OCI-LY1 (cell line): ENCODE results near the gene PPP1R14D.

Experiments
- H2AFZ ChIP-seq: fragments of 200-600 bp; sonication (generic), shearing (Covaris generic); 2 replicates; pipeline ENCODE4 v1.6.0; 2014; ENCODE audit warnings: antibody characterized with exemption, mild to moderate bottlenecking, low read length
- H3F3A ChIP-seq: fragments of 200-600 bp; sonication (generic), shearing (Covaris generic); 2 replicates; pipeline ENCODE4 v1.6.0; 2014; ENCODE audit warnings: mild to moderate bottlenecking, antibody characterized with exemption, low read length, moderate library complexity; ENCODE audit not compliant: insufficient read depth
- H3K27ac ChIP-seq: fragments of 200-600 bp; sonication (generic); 2 replicates; pipeline ENCODE4 v1.5.1; 2014; ENCODE audit warnings: low read length, mixed run types, mild to moderate bottlenecking, low read depth; ENCODE audit not compliant: poor library complexity, severe bottlenecking
- H3K27me3 ChIP-seq: fragments of 200-600 bp; sonication (generic); 2 replicates; pipeline ENCODE4 v1.6.0; 2014; ENCODE audit warnings: antibody characterized with exemption, mild to moderate bottlenecking, low read length, moderate library complexity; ENCODE audit not compliant: insufficient read depth
- H3K36me3 ChIP-seq: fragments of 200-600 bp; sonication (generic); 2 replicates; pipeline ENCODE4 v1.6.1; 2014; ENCODE audit warnings: mild to moderate bottlenecking, antibody characterized with exemption, low read length, moderate library complexity, mixed read lengths; ENCODE audit not compliant: insufficient read depth
- H3K4me1 ChIP-seq: fragments of 200-600 bp; sonication (generic); 2 replicates; pipeline ENCODE4 v1.5.1; 2014; ENCODE audit warnings: mild to moderate bottlenecking, low read length, moderate library complexity; ENCODE audit not compliant: insufficient read depth, severe bottlenecking
- H3K4me2 ChIP-seq: fragments of 200-600 bp; sonication (generic), shearing (Covaris generic); 2 replicates; pipeline ENCODE4 v1.6.1; 2014; ENCODE audit warnings: low read length
- H3K4me3 ChIP-seq: fragments of 200-600 bp; sonication (generic); 2 replicates; pipeline ENCODE4 v1.5.1; 2014; ENCODE audit warnings: low read length, low read depth, mild to moderate bottlenecking, mixed read lengths; ENCODE audit not compliant: poor library complexity, severe bottlenecking
- H3K79me2 ChIP-seq: fragments of 200-600 bp; shearing (Covaris generic); 2 replicates; pipeline ENCODE4 v1.6.1; 2016; ENCODE audit warnings: mixed run types, low read length, mixed read lengths; ENCODE audit not compliant: insufficient read depth
- H3K9ac ChIP-seq: fragments of 200-600 bp; sonication (generic), shearing (Covaris generic); 2 replicates; pipeline ENCODE4 v1.6.1; 2014; ENCODE audit warnings: mild to moderate bottlenecking, low read length, mixed read lengths
- H3K9me2 ChIP-seq: fragments of 200-600 bp; sonication (generic), shearing (Covaris generic); 2 replicates; pipeline ENCODE4 v1.6.1; 2014; ENCODE audit warnings: low read depth, mild to moderate bottlenecking, low read length, mixed read lengths
- H3K9me3 ChIP-seq: fragments of 200-600 bp; shearing (Covaris generic); 2 replicates; pipeline ENCODE4 v1.6.1; 2014; ENCODE audit warnings: low read length, mixed read lengths
- H4K20me1 ChIP-seq: fragments of 200-600 bp; sonication (generic), shearing (Covaris generic); 2 replicates; pipeline ENCODE4 v1.6.0; 2016; ENCODE audit warnings: mild to moderate bottlenecking, low read length; ENCODE audit not compliant: insufficient read depth
- EZH2 ChIP-seq: fragments of 200-600 bp; sonication (generic), shearing (Covaris generic); IDR thresholded peaks from 2 replicates; pipeline ENCODE4 v1.8.0; 2017; ENCODE audit warnings: borderline replicate concordance, mixed run types, mild to moderate bottlenecking, antibody characterized with exemption, low read length, moderate library complexity, mixed read lengths
- TF ChIP-seq, protein P1 (sequence below): fragments of 200-600 bp; sonication (generic), shearing (Covaris generic); IDR thresholded peaks from 2 replicates; pipeline ENCODE4 v1.5.1; 2017; ENCODE audit warnings: mild to moderate bottlenecking, antibody characterized with exemption, low read length, moderate library complexity, mixed read lengths

PPP1R14D gene

DNA sequence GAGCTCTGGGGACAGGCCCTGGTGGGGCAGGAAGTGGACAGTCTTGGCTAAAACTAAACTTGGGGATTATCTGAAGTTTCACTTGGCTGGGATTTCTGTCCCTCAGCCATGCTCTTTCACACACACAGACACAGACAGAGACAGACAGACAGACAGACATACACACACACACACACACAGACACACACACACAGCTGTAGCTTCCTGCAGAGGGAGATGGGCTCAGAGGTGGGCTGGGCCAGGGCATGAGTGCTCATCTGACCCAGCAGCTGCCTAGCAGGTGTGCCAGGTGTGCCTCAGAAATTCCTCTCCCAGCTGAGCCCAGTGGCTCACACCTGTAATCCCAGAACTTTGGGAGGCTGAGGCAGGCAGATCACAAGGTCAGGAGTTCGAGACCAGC is 42.2 kb upstream of the PPP1R14D start:
- H3K9ac ChIP-seq, result no peak overlapping the region
- H3K4me3 ChIP-seq, result no peak overlapping the region
- no peaks in the 10 kb centered on the region for H4K20me1 ChIP-seq

DNA sequence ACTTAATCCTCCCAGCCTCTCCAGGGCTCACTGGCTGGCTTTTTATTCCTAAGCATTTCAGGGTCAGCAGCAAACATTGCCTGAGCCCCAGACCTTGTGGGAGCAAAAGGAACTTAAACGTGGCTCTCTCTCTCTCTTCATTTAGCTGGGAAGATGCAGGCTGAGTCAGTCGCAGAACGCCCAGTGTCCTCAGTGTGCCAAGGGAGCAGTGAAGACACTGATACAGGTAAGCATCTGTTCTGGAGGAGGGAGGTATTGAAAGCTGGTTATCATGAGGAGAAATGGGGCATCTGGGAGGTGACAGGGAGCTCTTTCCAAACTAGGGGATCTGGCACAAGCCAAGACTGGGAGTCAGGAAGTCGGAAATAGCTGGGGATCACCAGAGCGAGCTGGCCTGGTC is 41.2 kb upstream of the PPP1R14D start:
- Histone ChIP-seq H3K9me3 (no peaks in the 10 kb centered on the region), H3K9me2 (no peaks in the 10 kb centered on the region), H3K9ac (no peak overlapping the region), H3K27me3 (peaks cover 3% of the 10 kb centered on the region; the same call in 1 of the 2 replicates), H3K36me3 (no peaks in the 10 kb centered on the region), H3K27ac (no peak overlapping the region), H2AFZ (no peak overlapping the region), H3K4me3 (no peak overlapping the region), H3K4me1 (peaks cover 28% of the 10 kb centered on the region), H3K4me2 (no peak overlapping the region), H4K20me1 (no peaks in the 10 kb centered on the region), H3K79me2 (no peaks in the 10 kb centered on the region), H3F3A (no peaks in the 10 kb centered on the region)
- TF ChIP-seq EZH2, result no peak
- TF ChIP-seq, protein P1, sequence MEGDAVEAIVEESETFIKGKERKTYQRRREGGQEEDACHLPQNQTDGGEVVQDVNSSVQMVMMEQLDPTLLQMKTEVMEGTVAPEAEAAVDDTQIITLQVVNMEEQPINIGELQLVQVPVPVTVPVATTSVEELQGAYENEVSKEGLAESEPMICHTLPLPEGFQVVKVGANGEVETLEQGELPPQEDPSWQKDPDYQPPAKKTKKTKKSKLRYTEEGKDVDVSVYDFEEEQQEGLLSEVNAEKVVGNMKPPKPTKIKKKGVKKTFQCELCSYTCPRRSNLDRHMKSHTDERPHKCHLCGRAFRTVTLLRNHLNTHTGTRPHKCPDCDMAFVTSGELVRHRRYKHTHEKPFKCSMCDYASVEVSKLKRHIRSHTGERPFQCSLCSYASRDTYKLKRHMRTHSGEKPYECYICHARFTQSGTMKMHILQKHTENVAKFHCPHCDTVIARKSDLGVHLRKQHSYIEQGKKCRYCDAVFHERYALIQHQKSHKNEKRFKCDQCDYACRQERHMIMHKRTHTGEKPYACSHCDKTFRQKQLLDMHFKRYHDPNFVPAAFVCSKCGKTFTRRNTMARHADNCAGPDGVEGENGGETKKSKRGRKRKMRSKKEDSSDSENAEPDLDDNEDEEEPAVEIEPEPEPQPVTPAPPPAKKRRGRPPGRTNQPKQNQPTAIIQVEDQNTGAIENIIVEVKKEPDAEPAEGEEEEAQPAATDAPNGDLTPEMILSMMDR, result no peak

More for the DNA sequence above, 42.2 kb upstream of the PPP1R14D start:
- Histone ChIP-seq H3K4me1 (peaks cover 28% of the 10 kb centered on the region), H3F3A (no peaks in the 10 kb centered on the region), H3K9me2 (no peaks in the 10 kb centered on the region), H3K36me3 (no peaks in the 10 kb centered on the region), H3K27me3 (no peaks in the 10 kb centered on the region), H3K4me2 (no peak overlapping the region), H3K27ac (no peak overlapping the region), H3K79me2 (no peaks in the 10 kb centered on the region), H2AFZ (no peak overlapping the region), H3K9me3 (no peaks in the 10 kb centered on the region)
- TF ChIP-seq, protein P1, result no peak
- no peak for TF ChIP-seq EZH2

DNA sequence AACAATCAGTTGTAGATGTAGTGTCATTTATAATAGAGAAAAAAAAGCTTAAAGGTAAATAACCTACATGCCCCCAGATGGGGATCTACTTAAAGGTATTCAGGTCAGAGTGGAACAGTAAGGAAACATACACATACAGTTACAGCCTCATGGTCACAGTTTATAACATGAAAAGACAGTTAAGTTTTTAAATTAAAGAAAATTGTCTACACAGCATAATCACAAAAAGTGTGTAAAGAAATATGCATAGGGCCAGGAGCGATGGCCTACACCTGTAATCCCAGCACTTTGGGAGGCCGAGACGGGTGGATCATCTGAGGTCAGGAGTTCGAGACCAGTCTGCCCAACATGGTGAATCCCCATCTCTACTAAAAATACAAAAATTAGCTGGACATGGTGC is 38.7 kb upstream of the PPP1R14D start:
- Histone ChIP-seq H2AFZ (no peak overlapping the region), H3K4me2 (no peak overlapping the region), H3K9me3 (no peaks in the 10 kb centered on the region), H3K79me2 (no peaks in the 10 kb centered on the region), H3K36me3 (no peaks in the 10 kb centered on the region), H3F3A (no peaks in the 10 kb centered on the region), H3K4me3 (no peak overlapping the region), H3K27me3 (peaks cover 11% of the 10 kb centered on the region), H3K9me2 (no peaks in the 10 kb centered on the region), H3K27ac (no peak overlapping the region), H3K9ac (no peak overlapping the region), H4K20me1 (no peaks in the 10 kb centered on the region), H3K4me1 (peaks cover 3% of the 10 kb centered on the region)
- TF ChIP-seq, protein P1, result no peak
- no peak for TF ChIP-seq EZH2
